ENCODE measurements around the gene CHD8.

The CHD8 gene

DNA sequence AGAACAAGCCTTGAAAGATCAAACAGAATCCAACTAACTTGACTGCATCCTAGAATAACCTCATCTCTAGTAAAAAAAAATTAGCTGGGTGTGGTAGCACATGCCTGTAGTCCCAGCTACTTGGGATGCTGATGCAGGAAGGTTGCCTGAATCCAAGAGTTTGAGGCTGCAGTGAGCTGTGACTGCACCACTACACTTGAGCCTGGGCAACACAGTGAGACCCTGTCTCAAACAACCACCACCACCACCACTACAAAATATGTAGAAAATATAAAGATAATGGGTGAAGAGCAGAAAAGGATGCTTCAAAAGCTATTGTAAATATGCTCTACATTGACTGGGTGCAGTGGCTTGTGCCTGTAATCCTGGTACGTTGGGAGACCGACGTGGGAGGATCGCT lies 99.4 kb downstream of the CHD8 start:
- no peak for DNase-seq

DNA sequence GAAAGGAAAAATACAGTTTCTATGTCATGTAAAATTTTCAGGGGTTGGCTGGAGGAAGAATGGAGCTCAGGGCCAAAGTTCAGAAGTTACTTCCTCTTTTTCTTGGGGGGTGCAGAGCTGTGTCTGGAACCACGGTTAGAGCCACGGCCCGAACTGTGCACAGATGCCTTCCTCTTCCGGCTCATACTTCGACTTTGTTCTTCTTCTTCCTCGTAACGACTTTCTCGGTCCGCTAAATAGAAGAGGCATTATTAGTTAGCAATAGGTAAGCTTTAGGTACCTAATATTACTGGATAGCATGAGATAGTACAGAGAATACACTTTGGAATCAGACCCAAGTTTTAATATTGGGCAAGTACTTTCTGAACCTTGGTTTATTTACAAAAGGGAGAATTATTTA lies 103.3 kb downstream of the CHD8 start:
- no peak for DNase-seq

DNA sequence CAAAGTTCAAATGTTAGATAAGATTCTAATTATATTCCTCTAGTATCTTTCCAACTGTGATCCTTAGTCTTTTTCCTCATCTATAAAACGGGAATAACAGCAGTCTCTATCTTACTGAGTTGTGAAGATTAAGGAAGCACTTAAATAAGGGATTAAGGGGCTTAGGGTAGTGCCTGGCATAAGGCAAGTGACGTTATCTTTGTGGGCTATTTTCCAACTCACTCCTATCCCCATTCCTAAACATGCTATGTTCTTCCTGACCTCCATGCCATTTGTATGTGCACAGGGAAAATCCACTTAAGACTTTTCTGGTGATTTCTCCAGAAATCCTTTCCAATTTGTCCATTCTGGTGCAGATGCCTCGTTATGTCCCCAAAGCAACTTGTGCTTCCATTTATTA lies 105.4 kb downstream of the CHD8 start:
- no peak for DNase-seq

DNA sequence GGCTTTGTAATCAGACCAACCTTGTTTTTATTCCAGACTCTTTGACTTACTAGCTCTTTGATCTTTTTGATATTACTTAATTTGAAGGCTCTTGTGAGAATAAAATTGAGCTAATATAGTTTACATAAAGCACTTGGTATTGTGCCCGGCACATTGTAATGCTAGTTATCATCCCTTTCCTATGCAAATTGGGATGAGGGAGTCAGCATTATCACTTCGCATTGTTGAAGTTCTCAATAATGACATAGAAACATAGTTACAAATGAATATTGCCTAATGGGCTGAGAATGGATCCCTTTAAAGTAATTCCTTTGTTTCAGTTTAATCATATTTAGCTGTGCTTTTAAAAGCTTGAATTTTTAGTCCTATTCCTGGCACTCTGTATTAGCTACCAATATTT lies 108.7 kb downstream of the CHD8 start:
- no peak for DNase-seq

DNA sequence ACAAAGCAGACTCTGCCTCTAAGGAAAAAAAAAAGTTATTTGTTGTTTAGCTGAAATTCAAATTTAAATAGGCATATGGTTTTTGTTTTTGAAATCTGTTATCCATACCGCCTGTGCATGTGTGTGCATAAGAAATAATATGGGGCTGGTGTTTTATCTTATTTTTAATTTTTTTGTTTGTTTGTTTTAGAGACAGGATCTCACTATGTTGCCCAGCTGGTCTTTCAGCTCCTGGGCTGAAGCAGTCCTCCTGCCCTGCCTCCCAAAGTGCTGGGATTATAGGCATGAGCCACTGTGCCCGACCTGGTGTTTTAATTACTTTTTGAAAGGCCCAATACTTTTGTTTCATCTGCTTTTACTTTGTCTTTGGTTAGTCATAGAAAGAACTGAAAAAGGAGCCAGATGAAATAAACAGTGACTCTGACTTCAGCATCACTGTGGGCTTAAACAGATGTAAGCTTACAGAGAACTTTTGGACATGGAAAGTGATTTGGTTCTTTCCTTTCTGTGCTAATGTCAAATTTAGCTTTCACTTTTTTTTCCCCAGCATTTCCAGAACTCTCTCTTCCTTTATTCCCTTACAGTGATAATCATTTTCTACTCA lies 109.3 kb downstream of the CHD8 start:
- no peak for DNase-seq

DNA sequence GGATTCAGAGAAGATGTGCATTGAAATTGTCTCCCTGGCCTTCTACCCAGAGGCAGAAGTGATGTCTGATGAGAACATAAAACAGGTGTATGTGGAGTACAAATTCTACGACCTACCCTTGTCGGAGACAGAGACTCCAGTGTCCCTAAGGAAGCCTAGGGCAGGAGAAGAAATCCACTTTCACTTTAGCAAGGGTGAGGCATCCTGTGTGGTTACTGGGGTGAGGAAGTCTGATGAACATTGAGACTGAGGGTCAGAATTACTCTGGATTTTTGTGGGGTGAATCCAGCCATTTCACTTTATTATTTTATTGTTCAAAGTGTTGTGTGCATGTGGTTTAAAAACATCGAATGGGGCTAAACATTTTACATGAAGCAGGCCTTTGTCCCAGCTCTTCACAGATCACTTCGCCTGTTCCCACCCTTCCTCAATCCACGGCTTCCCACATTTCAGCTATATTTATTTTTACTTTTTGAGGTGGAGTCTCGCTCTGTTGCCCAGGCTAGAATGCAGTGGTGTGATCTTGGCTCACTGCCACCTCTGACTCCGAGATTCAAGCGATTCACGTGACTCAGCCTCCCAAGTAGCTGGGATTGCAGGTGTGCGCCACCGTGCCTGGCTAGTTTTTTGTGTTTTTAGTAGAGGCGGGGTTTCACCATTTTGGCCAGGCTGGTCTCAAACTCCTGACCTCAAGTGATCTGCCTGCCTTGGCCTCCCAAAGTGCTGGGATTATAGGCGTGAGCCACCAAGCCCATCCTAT lies 112.7 kb downstream of the CHD8 start:
- DNase-seq, result no peak
